GM19452 (cell line): ENCODE results near the gene TEDC2.
"Not testable (repeated sequence)": the region's sequence is repeated elsewhere in the genome, so short reads cannot be mapped to it uniquely, and the experiment has no call there.

Experiments used
- ATAC-seq: cut with Tn5 transposase; IDR thresholded peaks from one replicate; pipeline ENCODE4 v1.9.1; 2021; ENCODE audit not compliant: unreplicated experiment

TEDC2 gene

DNA sequence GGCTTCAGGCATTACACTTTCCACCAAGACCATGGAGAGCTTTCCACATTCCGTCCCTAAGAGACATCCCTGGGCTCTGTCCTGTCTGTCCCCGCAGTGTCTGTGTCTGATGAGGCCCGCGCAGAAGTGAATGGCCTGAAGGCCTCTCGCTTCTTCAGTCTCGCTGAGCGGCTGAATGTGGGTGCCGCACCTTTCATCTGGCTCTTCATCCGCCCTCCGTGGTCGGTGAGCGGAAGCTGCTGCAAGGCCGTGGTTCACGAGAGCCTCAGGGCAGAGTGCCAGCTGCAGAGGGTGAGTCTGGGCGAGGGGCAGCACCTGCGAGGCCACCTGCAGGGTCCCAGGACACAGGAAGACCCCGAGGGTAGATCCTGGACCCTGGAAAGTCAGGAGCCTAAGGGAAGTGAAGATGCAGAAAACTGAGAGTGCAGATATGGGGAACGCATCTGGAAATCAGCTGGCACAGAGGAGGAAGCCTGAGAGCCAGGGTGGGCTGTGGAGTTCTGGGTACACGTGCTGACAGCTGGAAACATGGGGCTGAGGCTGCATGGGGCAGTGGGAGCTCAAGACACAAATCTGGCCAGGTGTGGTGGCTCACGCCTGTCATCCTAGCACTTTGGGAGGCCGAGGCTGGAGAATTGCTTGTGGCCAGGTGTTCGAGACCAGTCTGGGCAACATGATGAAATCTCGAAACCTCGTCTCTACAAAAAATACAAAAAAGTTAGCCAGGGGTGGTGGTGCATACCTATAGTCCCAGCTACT lies 22.7 kb upstream of the TEDC2 start:
- no peak for ATAC-seq

DNA sequence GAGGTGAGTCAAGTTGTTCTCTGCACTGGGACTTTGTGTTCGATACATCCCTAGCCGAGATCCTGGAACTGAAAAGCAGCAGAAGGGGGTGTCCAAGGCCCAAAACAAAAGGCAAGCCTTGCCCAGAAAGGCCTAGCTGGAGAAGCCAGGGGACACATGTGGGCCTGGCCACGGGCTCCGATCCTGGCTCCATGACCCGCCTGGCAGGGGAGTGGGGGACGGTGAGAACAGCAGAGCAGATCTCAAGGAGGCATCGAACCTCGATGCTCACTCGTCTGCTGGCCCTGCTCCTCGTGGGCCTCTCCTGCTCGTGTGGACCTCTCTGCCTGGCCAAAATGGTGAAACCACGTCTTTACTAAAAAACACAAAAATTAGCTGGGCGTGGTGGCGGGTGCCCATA lies 21.8 kb upstream of the TEDC2 start:
- no peak for ATAC-seq

DNA sequence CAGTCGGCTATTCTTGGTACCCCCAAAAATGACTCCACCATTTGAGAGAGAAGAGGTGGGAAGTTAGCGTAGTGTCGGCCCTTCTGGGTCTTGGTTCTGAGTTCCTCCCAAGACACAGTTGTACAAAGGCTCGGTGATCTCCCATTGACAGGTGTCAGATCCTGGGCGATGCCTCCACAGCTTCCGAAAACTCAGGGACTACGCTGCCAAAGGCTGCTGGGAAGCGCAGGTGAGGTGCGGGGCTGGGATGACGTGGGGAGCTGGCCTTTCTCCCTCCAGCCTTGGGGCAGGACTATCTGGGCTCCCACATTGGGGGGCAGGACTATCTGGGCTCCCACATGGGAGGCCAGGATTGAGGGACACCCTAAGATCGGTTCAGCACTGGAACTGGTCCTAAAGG lies 20.3 kb upstream of the TEDC2 start:
- no peak for ATAC-seq

DNA sequence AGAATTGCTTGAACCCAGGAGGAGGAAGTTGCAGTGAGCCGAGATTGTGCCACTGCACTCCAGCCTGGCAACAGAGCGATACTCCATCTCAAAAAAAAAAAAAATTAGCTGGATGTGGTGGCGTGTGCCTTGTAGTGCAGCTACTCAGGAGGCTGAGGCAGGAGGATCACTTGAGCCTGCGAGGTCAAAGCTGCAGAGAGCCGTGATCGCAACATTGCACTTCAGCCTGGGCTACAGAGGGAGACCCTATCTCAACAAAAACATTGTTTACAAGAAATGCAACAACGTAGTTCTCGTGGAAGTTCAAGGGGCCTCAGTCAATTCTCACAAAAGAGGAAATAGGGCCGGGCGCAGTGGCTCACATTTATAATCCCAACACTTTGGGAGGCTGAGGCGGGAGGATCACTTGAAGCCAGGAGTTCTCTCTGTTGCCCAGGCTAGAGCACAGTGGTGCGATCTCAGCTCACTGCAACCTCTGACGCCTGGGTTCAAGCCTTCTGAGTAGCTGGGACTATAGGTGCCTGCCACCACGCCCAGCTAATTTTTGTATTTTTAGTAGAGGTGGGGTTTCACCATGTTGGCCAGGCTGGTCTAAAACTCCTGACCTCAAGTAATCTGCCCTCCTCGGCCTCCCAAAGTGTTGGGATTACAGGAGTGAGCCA lies 18.6 kb upstream of the TEDC2 start:
- not testable (repeated sequence) for ATAC-seq

DNA sequence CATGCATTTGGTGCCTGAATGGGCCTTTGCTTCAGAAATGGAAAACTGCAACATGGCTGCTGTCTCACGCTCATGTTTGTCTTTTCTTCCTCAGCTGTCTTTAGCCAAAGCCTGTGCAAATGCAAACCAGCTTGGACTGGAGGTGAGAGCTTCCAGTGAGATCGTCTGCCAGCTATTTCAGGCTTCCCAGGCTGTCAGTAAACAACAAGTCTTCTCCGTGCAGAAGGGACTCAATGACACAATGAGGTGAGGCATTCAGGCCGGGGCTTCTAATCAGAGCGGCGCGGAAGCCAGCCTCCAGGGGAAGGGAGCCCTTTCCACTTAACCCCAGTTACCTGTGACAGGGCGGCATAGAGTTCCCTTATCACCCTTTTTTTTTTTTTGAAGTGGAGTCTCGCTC lies 16.4 kb upstream of the TEDC2 start:
- no peak for ATAC-seq

DNA sequence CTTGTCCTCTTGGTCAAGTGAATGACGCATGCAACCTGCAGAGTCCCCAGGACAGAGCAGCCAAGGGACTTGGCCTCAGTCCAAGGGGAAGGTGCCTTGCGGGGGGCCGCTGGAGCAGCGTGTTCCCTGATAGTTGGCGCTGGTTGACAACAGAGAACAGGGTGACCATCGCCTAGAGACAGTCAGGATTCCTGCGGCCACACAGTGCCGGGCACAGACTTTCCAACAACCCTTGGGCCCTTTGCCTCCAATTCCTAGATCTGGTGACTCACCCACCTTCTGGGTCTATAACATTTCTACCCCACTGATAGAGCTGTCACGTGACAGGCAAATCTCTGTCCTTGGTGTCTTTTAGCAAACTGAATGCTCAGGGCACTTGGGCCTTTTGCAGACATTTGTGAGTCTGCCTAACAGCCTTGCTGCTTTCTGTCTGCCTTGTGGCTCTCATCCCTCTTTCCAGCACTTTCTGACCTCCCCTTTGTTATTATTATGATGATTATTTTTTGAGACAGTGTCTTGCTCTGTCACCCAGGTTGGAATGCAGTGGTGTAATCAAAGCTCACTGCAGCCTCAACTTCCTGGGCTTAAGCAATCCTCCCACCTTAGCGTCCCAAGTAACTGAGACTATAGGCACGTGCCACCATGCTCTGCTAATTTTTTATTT lies 11.9 kb upstream of the TEDC2 start:
- ATAC-seq, result no peak

DNA sequence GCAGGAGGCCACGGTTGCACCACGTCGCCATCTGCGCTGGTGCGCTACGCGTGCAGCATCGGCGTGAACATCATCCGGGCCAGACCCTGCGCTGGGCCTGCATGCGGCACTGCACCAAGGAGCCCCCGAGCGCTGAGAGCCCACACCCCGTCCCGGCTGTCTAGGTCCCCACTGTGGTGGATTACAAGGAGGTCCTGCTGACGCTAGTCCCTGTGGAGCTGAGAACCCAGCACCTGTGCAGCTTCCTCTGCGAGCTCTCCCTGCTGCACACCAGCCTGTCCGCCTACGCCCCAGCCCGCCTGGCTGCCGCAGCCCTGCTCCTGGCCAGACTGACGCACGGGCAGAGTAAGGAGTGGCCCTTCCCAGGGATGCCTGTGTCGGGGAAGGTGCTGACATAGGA lies 10.8 kb upstream of the TEDC2 start:
- no peak for ATAC-seq

DNA sequence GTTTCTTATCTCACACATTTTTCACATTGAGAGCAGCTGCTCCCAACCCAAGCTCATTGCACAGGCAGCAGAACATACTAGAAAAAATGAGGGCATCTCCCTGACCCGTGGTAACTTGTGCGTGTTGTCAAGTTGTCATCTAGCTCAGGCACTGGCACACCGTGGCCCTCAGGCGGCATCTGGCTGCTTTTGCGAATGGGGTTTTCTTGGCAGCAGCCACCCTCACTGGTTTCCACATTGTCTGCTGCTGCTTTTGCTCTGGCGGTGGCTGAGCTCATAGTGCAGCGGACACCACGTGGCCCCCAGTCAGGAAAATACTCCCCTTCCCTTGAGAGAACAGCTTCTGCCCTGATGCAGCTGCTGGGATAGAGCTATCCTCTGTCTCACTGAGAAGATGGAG lies 9.4 kb upstream of the TEDC2 start:
- no peak for ATAC-seq

DNA sequence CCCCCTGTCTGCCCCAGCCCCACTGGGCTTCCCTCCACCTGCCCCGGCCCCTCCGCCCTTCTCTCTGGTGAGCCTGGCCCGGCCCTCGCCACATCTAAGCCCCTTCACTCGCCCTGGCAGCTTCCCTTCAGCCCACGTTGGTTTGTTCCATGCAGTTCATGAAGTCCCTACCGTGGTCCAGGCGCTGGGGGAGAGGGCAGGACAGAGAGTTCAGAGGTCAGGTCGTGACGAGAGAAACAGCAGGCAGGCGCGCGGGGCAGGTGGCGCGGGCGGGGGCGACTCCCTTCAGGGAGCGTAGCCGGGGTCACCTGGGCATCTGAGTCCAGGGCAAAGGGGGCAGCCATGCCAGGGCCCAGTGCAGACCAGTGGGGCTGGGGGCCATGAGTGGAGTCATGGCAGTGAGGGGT lies 8.9 kb upstream of the TEDC2 start:
- no peak for ATAC-seq

DNA sequence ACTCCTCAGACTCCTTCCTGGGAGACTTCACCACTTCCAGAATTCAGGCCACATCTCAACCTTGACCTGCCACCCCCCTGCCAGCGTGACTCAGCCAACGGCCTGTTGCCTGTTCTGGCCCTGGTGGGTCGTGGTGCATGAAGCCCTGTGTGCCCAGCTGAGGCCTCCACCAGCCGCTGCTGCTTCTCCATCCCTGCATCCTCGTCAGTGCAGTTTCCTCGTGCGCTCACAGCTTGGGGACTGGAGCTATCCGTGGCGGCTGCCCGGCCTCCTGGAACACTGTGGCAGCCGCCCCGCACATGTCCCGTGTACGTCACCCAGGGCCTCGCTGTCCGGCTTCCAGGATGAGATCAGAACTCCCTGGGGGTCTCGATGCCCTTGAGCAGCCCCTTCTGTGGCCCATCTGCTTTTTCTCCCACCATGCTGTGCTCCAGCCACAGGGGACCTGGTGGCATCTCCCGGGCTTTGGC lies 8.0 kb upstream of the TEDC2 start:
- ATAC-seq, result no peak

DNA sequence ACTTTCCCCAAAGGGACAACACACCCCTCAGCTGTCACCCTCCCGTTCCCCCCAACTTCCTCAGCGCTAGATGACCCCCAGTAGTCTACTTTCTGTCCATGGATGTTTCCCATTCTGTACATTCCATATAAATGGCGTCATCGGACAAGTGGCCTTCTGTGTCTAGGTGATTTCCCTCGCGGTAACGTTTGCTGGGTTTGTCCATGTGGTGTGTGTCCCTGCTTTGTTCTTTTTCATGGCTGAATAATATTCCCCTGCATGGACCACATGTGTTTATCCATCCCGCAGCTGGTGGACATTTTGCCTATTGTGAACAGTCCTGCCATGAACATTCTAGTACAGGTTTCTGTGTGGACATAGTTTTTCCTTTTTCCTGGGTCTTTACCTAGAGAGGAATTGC lies 7.3 kb upstream of the TEDC2 start:
- no peak for ATAC-seq

DNA sequence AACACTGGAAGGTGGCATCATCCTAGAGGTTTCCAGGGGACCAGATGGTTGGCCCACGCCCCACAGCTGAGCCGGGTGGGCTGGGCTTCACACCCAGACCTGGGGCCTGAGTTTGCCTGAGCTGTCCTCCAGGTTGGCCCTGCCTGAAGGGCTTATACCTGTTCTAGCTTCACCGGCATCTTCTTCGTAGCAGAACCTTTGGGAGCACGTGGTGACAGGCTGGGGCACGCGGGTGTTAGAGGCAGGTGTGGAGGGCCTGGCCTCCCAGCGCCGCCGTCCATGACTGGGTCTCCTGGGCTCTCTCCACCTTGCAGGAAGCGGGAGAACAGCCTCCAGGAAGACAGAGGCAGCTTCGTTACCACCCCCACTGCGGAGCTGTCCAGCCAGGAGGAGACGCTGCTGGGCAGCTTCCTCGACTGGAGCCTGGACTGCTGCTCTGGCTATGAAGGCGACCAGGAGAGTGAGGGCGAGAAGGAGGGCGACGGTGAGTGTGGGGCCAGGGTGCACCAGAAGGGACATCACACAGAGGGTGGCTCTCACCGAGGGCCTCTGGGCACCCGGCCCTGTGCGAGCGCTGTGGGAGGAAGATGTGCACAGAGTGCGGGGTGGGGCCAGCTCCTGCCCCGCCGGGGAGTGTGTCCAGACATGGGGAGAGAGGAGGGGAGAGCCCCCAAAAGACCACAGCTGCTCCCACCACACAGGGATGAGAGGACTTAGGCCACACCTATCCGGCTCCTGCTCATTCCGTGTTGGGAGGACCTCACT lies 4.6 kb upstream of the TEDC2 start:
- no peak for ATAC-seq

DNA sequence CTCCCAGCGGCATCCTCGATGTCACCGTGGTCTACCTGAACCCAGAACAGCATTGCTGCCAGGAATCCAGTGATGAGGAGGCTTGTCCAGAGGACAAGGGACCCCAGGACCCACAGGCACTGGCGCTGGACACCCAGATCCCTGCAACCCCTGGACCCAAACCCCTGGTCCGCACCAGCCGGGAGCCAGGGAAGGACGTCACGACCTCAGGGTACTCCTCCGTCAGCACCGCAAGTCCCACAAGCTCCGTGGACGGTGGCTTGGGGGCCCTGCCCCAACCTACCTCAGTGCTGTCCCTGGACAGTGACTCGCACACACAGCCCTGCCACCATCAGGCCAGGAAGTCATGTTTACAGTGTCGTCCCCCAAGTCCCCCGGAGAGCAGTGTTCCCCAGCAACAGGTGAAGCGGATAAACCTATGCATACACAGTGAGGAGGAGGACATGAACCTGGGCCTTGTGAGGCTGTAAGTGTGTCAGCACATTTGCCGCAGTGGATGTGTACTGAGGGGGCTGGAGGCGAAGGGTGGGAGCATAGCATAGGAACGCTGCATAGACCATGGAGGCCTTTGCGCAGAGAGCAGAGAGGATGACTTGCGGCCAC lies 3.3 kb upstream of the TEDC2 start:
- ATAC-seq, result no peak

DNA sequence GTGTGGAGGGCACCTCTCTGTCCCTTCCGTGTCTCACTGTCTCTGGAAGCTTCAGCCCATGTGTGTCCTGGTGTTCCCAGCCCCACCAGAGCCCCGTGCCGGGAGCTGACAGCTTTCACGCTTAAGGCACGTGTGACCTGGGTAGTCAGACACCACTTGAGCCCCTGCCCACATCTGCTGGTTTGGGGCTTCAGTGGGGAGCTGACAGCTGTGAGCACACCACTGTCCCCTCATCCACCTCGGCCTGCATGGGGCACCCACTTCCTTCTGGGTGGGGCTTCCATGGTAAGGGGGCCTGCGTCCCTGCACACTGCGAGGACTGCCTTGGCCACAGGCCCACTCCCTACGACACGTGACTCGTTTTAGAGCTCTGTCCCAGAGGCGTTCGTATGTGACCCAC lies 2.6 kb upstream of the TEDC2 start:
- ATAC-seq, result no peak

DNA sequence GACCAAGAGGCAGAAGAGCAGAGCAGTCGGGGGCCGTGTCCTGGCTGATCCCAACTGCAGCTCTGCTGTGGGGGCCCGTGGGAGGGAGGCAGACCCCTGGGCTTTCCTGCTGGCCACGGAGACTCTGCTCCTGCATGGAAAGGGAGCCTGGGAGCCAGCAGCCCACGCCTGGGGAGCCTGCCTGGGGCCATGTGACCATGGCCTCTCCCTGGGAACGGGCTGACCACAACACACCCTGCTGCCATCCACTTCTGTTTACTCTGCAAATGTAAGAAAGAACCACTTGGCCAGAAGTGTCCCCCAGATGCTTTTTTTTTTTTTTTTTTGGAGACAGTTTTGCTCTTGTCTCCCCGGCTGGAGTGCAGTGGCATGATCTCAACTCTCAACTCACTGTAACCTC lies 2.0 kb upstream of the TEDC2 start:
- ATAC-seq, result no peak

DNA sequence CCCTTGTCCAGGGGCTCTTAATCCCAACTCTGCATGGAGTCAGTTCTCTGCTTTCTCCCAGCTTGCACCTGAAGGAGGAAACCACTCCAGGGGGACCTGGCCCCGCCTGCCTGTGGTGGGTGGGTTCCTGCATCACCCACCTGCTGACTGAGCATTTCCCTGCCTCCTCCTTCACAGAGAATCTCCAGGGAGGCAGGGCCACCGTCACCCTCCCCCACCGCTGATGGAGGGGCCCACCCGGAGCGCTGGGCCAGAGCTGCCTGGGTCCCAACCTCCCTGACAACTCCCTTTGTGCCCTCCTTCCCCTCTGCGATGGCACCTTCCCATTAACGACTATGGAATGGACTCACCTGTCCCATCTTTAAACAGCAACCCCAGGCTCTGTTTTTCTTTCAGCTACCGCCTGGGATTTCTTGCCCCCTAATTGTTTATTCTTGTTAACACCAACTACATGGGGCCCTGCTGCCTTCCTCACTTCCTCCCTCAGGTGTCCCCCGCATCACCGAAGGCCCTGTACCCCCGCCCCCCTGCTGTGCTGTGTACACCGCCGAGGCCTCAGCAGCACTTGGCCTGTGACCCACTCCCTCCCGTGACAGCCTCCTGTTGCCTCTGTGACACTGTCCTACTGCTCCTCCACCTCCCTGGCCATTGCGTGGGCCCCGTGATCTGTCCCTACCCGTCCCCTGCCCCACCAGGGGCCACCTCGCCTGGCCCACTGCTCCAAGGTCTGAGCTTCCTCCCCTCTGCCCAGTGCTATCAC lies 842 bp upstream of the TEDC2 start:
- no peak for ATAC-seq

DNA sequence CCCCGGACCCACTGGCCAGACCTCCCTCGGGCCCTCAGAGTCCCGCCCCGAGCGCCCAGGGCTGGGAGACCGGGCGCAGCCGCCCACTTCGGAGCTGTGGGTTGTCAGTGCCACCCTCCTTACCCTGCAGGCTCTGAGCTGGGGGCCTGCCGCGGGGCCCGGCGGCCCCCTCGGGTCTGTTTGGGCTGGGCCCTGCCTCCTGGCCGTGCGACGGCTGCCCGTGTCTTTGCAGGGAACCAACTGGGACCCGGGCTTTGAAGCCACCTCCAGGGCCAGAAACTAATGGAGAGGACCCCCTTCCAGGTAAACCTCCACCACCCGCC lies 443 bp downstream of the TEDC2 start:
- no peak for ATAC-seq

DNA sequence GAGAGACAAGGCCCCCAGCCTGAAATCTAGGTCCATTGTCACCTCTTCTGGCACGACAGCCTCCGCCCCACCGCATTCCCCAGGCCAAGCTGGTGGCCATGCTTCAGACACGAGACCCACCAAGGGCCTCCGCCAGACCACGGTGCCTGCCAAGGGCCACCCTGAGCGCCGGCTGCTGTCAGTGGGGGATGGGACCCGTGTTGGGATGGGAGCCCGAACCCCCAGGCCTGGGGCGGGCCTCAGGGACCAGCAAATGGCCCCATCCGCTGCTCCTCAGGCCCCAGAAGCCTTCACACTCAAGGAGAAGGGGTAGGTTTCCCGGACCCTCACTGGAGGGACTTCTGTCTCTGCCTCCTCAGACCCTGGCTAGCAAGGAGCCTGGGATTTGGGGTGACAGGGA lies 1.0 kb downstream of the TEDC2 start:
- no peak for ATAC-seq

DNA sequence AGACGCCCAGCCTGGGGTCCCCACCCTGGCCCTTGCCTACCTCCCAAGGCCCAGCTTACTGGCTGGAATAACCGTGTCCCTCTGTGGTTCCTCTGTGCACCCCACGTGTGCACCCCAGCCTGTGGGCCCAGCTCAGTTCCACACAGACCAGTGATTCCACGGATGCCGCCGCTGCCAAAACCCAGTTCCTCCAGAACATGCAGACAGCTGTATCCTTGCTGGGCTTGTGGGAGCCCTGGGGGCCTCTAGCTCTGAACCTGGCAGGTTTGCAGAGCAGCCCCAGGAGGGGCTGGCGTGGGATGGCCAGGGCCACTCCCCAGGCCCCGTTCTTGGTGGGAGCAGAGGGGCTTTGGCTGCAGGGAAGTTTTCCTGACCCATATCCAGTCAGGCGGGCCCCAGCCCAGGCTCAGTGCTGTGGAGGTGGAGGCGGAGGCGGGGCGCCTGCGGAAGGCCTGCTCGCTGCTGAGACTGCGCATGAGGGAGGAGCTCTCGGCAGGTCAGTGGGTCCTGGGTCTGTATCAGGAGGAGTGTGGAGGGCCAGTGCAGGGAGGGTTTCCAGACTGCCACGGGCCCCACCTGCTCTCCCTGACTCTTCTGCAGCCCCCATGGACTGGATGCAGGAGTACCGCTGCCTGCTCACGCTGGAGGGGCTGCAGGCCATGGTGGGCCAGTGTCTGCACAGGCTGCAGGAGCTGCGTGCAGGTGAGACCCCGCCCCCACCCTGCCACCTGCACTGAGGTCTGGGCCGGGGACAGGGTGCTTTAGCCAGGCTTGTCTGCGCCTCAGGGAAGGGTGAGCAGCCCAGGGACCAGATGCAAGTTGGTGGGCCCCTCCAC lies 2.3 kb downstream of the TEDC2 start:
- ATAC-seq, result no peak

DNA sequence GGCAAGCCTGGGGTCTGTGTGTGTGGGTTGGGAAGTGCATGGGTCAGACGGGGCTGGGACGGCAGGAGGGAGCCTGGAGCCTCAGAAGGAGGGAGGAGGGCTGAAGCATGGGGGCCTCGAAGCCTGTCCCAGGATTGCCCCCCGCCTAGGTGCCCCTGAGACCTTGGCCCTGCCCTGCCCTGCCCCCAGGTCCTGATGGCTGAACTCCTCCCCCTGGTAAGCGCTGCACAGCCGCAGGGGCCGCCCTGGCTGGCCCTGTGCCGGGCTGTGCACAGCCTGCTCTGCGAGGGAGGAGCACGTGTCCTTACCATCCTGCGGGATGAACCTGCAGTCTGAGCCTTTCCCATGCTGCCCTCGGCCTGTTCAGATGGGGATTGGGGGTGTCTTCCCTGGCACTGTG lies 4.4 kb downstream of the TEDC2 start:
- no peak for ATAC-seq
